DOHH2 (cell line): Measurements from ENCODE around the gene ATP2A2.

Experiments used
- CTCF ChIP-seq: fragments of 200-600 bp; sonication (generic); IDR thresholded peaks from one replicate; pipeline ENCODE4 v1.5.1; 2014; ENCODE audit warnings: antibody characterized with exemption, mild to moderate bottlenecking, low read depth, low read length; ENCODE audit not compliant: poor library complexity, severe bottlenecking
- EZH2phosphoT487 ChIP-seq: fragments of 200-600 bp; sonication (generic); IDR thresholded peaks from 2 replicates; pipeline ENCODE4 v1.6.1; 2017; ENCODE audit warnings: borderline replicate concordance, mild to moderate bottlenecking, antibody characterized with exemption, low read length, moderate library complexity, mixed read lengths

- TF ChIP-seq CTCF (no peak), EZH2phosphoT487 (no peak)
Measured at GRCh38 chr12:110382683-110383082, 101.6 kb downstream of the ATP2A2 start.
